ENCODE measurements around the gene UCHL3. TPM values are rescaled to one million over a fixed set of nuclear protein-coding genes. Genes with fewer than 3 reads are reported as not detected.

The UCHL3 gene
- total and polyA plus RNA-seq, 9 of the 15 experiments (the other 6 are each of a cell fraction or from before 2014, with no cell fraction given) = 42.2 to 112 (median 85.4) TPM

DNA sequence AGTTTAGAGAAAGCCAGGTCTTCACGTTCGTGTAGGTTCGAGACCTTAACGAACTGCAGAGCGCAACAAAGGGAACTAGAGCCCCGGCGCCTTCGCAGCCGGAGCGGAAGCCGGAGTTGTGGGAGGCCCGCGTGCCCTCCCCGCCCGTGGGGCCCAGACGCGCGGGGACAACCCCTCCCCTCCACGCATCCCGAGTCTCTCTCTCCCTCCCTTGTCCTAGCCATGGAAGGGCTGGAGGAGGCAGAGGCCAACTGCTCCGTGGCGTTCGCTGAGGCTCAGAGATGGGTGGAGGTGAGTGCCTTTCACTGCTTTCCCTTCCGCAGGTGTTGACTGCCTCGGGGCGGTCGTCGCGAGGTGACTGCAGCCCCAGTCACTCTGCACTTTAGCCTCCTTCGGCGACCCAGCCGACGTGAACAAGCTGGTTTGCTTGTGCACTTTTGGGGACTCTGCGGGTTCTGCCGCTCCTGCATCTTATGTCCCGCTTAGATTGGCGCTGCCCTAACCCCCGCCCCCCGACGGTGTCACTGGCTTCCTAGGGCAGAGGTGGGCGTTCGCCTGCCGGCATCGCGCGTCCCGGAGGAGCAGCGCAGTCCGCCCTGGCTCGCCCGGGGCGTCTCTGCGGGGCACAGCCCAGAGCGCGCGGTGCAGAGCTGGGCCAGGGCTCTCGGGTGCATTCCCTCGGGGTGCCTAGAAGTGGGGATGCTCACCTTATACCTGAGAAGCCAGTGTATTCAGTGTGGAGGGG lies 87.0 kb downstream of the UCHL3 start:
- 34% methylated on average over 5 of the region's 58 CpGs for WGBS (ENCODE audit: insufficient coverage, low coverage, missing lambda C conversion rate)
- Histone ChIP-seq H3K36me3 (ENCODE audit: control insufficient read depth, insufficient read depth, low read length) (no peaks in the 10 kb centered on the region), H3K9ac (ENCODE audit: insufficient read depth in 1 of 2, low read depth in 2 of 2, low read length in 2 of 2) (peak overlapping the region in 1 of 2 experiments; percentile 79; a peak in 3 of 4 replicates), H3K27ac (ENCODE audit: extremely low read depth, low read depth, low read length) (no peak overlapping the region), H3K4me2 (ENCODE audit: insufficient read depth, low read length) (peak overlapping the region; percentile 60), H3K27me3 (ENCODE audit: control insufficient read depth in 2 of 2, insufficient read depth in 2 of 2, low read length in 2 of 2) (no peaks in the 10 kb centered on the region), H4K20me1 (replicated peaks; ENCODE audit: control insufficient read depth, insufficient read depth, low read length) (no peaks in the 10 kb centered on the region), H2AFZ (ENCODE audit: low read depth, low read length) (peak overlapping the region; percentile 67), H3K79me2 (ENCODE audit: control insufficient read depth, insufficient read depth, low read length) (no peaks in the 10 kb centered on the region), H3K4me3 (peak overlapping the region; percentile 34), H3K9me3 (replicated peaks; ENCODE audit: control insufficient read depth, insufficient read depth, low read depth, low read length) (no peaks in the 10 kb centered on the region), H3K9me1 (ENCODE audit: control insufficient read depth, insufficient read depth, low read length) (no peaks in the 10 kb centered on the region), H3K4me1 (replicated peaks in 1 of 2; ENCODE audit: control insufficient read depth in 2 of 2, insufficient read depth in 2 of 2, low read length in 2 of 2) (peaks cover 0 to 15% of the 10 kb centered on the region in 2 experiments; a peak in 2 of 5 replicates)
- ATAC-seq = peak; percentile 66
- ChIA-PET POLR2A (no interaction called here), CTCF (ENCODE audit: low intra/inter-chr PET ratio) (no interaction called here)
- no peak for FAIRE-seq
- peak in 3 of 4 experiments; percentile 6 to 20 (median 17) for DNase-seq (ENCODE audit: extremely low read depth in 1 of 4, low spot score in 3 of 4)
- intact Hi-C loops (cut with micrococcal nuclease) = no loop called here
- BruUV-seq (replicated peaks) = no TSS peak
- in situ Hi-C loops (cut with MboI) = no loop called here
- 0 out of 2 replicates have a peak, but pooled peaks have one; percentile 5 for TF ChIP-seq GABPA (tag; conservative IDR thresholded peaks at IDR 0.05; ENCODE audit: low read depth)
- no peak for TF ChIP-seq NFXL1 (CRISPR knock-in tag; IDR thresholded peaks at IDR 0.05)
- peak; percentile 37 for TF ChIP-seq ZFX (CRISPR knock-in tag; IDR thresholded peaks at IDR 0.05)
- TF ChIP-seq CREBBP (IDR thresholded peaks at IDR 0.05; ENCODE audit: low read depth, low read length) = no peak
- TF ChIP-seq L3MBTL2 (IDR thresholded peaks at IDR 0.05) = peak; percentile 64; the same call in 1 of the 2 replicates
- no peak for TF ChIP-seq EHMT2 (IDR thresholded peaks at IDR 0.05)
- TF ChIP-seq ZZZ3 (IDR thresholded peaks at IDR 0.05) = no peak
- no peak for TF ChIP-seq ZNF507 (tag; conservative IDR thresholded peaks at IDR 0.05)
- no peak for TF ChIP-seq JUNB (CRISPR knock-in tag; conservative IDR thresholded peaks at IDR 0.05)
- TF ChIP-seq, protein P1, sequence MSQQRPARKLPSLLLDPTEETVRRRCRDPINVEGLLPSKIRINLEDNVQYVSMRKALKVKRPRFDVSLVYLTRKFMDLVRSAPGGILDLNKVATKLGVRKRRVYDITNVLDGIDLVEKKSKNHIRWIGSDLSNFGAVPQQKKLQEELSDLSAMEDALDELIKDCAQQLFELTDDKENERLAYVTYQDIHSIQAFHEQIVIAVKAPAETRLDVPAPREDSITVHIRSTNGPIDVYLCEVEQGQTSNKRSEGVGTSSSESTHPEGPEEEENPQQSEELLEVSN (IDR thresholded peaks at IDR 0.05; ENCODE audit: borderline replicate concordance in 1 of 2, extremely low read depth in 1 of 2, insufficient read depth in 1 of 2, insufficient read length in 1 of 2, low read depth in 1 of 2, low read length in 1 of 2, poor library complexity in 1 of 2, severe bottlenecking in 1 of 2) = peak in 1 of 2 experiments; percentile 8
- TF ChIP-seq SMARCE1 (IDR thresholded peaks at IDR 0.05) = no peak
- TF ChIP-seq PTRF (tag; IDR thresholded peaks at IDR 0.05) = no peak
- no peak for TF ChIP-seq TAL1 (IDR thresholded peaks at IDR 0.05)
- no peak for TF ChIP-seq TAF15 (IDR thresholded peaks at IDR 0.05; ENCODE audit: low read depth, low read length)
- TF ChIP-seq CREM (IDR thresholded peaks at IDR 0.05; ENCODE audit: low read depth) = no peak
- no peak for TF ChIP-seq XRCC4 (IDR thresholded peaks at IDR 0.05; ENCODE audit: extremely low read depth, insufficient read depth, insufficient read length)
- no peak for TF ChIP-seq ZNF436 (CRISPR knock-in tag; IDR thresholded peaks at IDR 0.05)
- TF ChIP-seq, protein P2, sequence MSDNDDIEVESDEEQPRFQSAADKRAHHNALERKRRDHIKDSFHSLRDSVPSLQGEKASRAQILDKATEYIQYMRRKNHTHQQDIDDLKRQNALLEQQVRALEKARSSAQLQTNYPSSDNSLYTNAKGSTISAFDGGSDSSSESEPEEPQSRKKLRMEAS (CRISPR knock-in tag; IDR thresholded peaks at IDR 0.05) = peak; percentile 75
- TF ChIP-seq MYNN (IDR thresholded peaks at IDR 0.05) = no peak
- TF ChIP-seq MYNN (CRISPR knock-in tag; IDR thresholded peaks at IDR 0.05) = no peak

Data from K562 (cell line).